HL-60 (cell line): ENCODE results near the gene GDPD1.
"Not testable (repeated sequence)": the region's sequence is repeated elsewhere in the genome, so short reads cannot be mapped to it uniquely, and the experiment has no call there.

Source experiments
- CTCF ChIP-seq: IDR thresholded peaks from one replicate; pipeline ENCODE4 v1.5.1; 2011; ENCODE audit warnings: low read length, control low read depth, inconsistent platforms; ENCODE audit not compliant: insufficient read depth
- POLR2AphosphoS5 ChIP-seq: IDR thresholded peaks from 2 replicates; pipeline ENCODE4 v1.6.1; 2012; ENCODE audit warnings: low read depth

GRCh38 chr17:59228588-59228987 lies 8.3 kb downstream of the GDPD1 start:
- not testable (repeated sequence) for TF ChIP-seq CTCF, POLR2AphosphoS5
